HepG2 (cell line): Measurements from ENCODE around the gene MIF4GD. TPM values are rescaled to one million over a fixed set of nuclear protein-coding genes. Genes with fewer than 3 reads are reported as not detected.

ENCODE experiments used
- ARNTL ChIP-seq: sonication (generic); formaldehyde crosslinking; IDR thresholded peaks from 2 replicates; pipeline ENCODE4 v1.4.0; 2020; ENCODE audit warnings: mild to moderate bottlenecking, missing genetic modification reagents
- CCAR2 ChIP-seq: fragments of 200-400 bp; formaldehyde crosslinking; optimal IDR thresholded peaks from 2 replicates; pipeline ENCODE3; 2018; ENCODE audit warnings: low read depth, mild to moderate bottlenecking, low read length, moderate library complexity
- CSRNP1 ChIP-seq: sonication (generic); formaldehyde crosslinking; IDR thresholded peaks from 2 replicates; pipeline ENCODE4 v1.8.1; 2023; ENCODE audit warnings: mild to moderate bottlenecking, missing genetic modification reagents
- HMG20A ChIP-seq: IDR thresholded peaks from 2 replicates; pipeline ENCODE4 v1.6.1; 2016; ENCODE audit warnings: borderline replicate concordance
- HOXA5 ChIP-seq: sonication (generic); formaldehyde crosslinking; IDR thresholded peaks from 2 replicates; pipeline ENCODE4 v1.4.0; 2020; ENCODE audit warnings: missing genetic modification reagents
- HOXA7 ChIP-seq: sonication (generic); formaldehyde crosslinking; IDR thresholded peaks from 2 replicates; pipeline ENCODE4 v1.8.1; 2022; ENCODE audit warnings: mild to moderate bottlenecking, missing genetic modification reagents, moderate library complexity
- KDM3A ChIP-seq: IDR thresholded peaks from 2 replicates; pipeline ENCODE4 v1.6.1; 2018; ENCODE audit warnings: low read depth, missing compliant biosample characterization
- MATR3 ChIP-seq: sonication (generic); formaldehyde crosslinking; IDR thresholded peaks from 2 replicates; pipeline ENCODE4 v1.4.0; 2020; ENCODE audit warnings: missing genetic modification reagents
- MIXL1 ChIP-seq: IDR thresholded peaks from 2 replicates; pipeline ENCODE4 v1.6.1; 2016
- MTF1 ChIP-seq: sonication (generic); formaldehyde crosslinking; IDR thresholded peaks from 2 replicates; pipeline ENCODE4 v1.5.0; 2020; ENCODE audit warnings: missing genetic modification reagents
- PAF1 ChIP-seq: IDR thresholded peaks from 2 replicates; pipeline ENCODE4 v1.6.1; 2016; ENCODE audit warnings: missing genetic modification reagents, missing compliant biosample characterization
- RAD21 ChIP-seq: fragments of 450-650 bp; formaldehyde crosslinking; IDR thresholded peaks from 2 replicates; pipeline ENCODE4 v1.5.0; 2020; ENCODE audit warnings: mild to moderate bottlenecking
- SCMH1 ChIP-seq: sonication (generic); formaldehyde crosslinking; IDR thresholded peaks from 2 replicates; pipeline ENCODE4 v1.9.0; 2021; ENCODE audit warnings: missing genetic modification reagents, mild to moderate bottlenecking, borderline replicate concordance
- SKI ChIP-seq: fragments of 450-650 bp; IDR thresholded peaks from one replicate; pipeline ENCODE4 v1.6.1; 2018; ENCODE audit warnings: mild to moderate bottlenecking; ENCODE audit not compliant: partially characterized antibody
- ZBTB26 ChIP-seq: IDR thresholded peaks from 2 replicates; pipeline ENCODE4 v1.6.1; 2016; ENCODE audit warnings: missing compliant biosample characterization, missing genetic modification reagents, borderline replicate concordance
- ZBTB7A ChIP-seq: sonication (generic); formaldehyde crosslinking; IDR thresholded peaks from 2 replicates; pipeline ENCODE4 v1.8.0; 2022; ENCODE audit warnings: mild to moderate bottlenecking, missing genetic modification reagents
- ZFP62 ChIP-seq: sonication (generic); formaldehyde crosslinking; IDR thresholded peaks from 2 replicates; pipeline ENCODE4 v1.4.0; 2020; ENCODE audit warnings: missing genetic modification reagents
- ZKSCAN8 ChIP-seq: IDR thresholded peaks from 2 replicates; pipeline ENCODE4 v1.6.1; 2016; ENCODE audit warnings: borderline replicate concordance, missing genetic modification reagents, missing compliant biosample characterization
- ZMYM3 ChIP-seq: sonication (generic); formaldehyde crosslinking; IDR thresholded peaks from 2 replicates; pipeline ENCODE4 v1.5.1; 2020; ENCODE audit warnings: mild to moderate bottlenecking, missing genetic modification reagents
- ZNF160 ChIP-seq: sonication (generic); formaldehyde crosslinking; IDR thresholded peaks from 2 replicates; pipeline ENCODE4 v1.8.0; 2022; ENCODE audit warnings: mild to moderate bottlenecking, inconsistent platforms, missing genetic modification reagents
- ZNF24 ChIP-seq: fragments of 450-650 bp; IDR thresholded peaks from 2 replicates; pipeline ENCODE4 v1.6.1; 2017; ENCODE audit warnings: antibody characterized with exemption, mild to moderate bottlenecking
- ZNF34 ChIP-seq: sonication (generic); formaldehyde crosslinking; IDR thresholded peaks from 2 replicates; pipeline ENCODE4 v1.4.0; 2020; ENCODE audit warnings: mild to moderate bottlenecking, missing genetic modification reagents, borderline replicate concordance
- ZNF510 ChIP-seq: sonication (generic); formaldehyde crosslinking; IDR thresholded peaks from 2 replicates; pipeline ENCODE4 v1.4.0; 2020; ENCODE audit warnings: low read depth, mild to moderate bottlenecking, missing genetic modification reagents
- ZNF615 ChIP-seq: sonication (generic); formaldehyde crosslinking; IDR thresholded peaks from 2 replicates; pipeline ENCODE4 v1.5.0; 2020; ENCODE audit warnings: mild to moderate bottlenecking, missing genetic modification reagents, borderline replicate concordance
- ZNF703 ChIP-seq: sonication (generic); formaldehyde crosslinking; IDR thresholded peaks from 2 replicates; pipeline ENCODE4 v1.5.1; 2020; ENCODE audit warnings: missing genetic modification reagents, mild to moderate bottlenecking, moderate library complexity, borderline replicate concordance
- ZNF704 ChIP-seq: sonication (generic); formaldehyde crosslinking; IDR thresholded peaks from 2 replicates; pipeline ENCODE4 v1.8.1; 2023; ENCODE audit warnings: mild to moderate bottlenecking, inconsistent platforms, moderate library complexity, missing genetic modification reagents, borderline replicate concordance
- ZNF749 ChIP-seq: sonication (generic); formaldehyde crosslinking; IDR thresholded peaks from 2 replicates; pipeline ENCODE4 v1.8.0; 2022; ENCODE audit warnings: mild to moderate bottlenecking, missing genetic modification reagents, moderate library complexity, borderline replicate concordance
- ZNF879 ChIP-seq: sonication (generic); formaldehyde crosslinking; IDR thresholded peaks from 2 replicates; pipeline ENCODE4 v1.8.1; 2023; ENCODE audit warnings: missing genetic modification reagents
- polyA plus RNA-seq, 8 experiments: library from polyadenylated mRNA; depleted of rRNA in 3 of 8; stranded (reverse) in 7 of 8; unstranded in 1 of 8; fragments of >200 nt; fragmentation: Illumina TruSeq in 4 of 8; extraction: Trizol in 4 of 8; gene quantifications; 2 replicates each; pipeline versions ENCODE4 v1.2.1 to v1.2.3, GENCODE V29; 2011 to 2016; ENCODE audit warnings: low read depth in 4 of 8, missing spikeins in 1 of 8, mixed read lengths in 1 of 8; ENCODE audit not compliant: insufficient read depth in 1 of 8
- total RNA-seq, 5 experiments: library from RNA; depleted of rRNA; stranded (reverse); fragments of >200 nt; fragmentation: Illumina TruSeq; extraction: Trizol; gene quantifications; 2 replicates each; pipeline ENCODE4 v1.2.3, GENCODE V29; 2016; ENCODE audit warnings: low read depth in 1 of 5

Gene MIF4GD
- total and polyA plus RNA-seq, 2 of the 13 experiments (the other 11 are each of a cell fraction or from before 2014, with no cell fraction given) = 14.0 to 28.0 TPM

DNA sequence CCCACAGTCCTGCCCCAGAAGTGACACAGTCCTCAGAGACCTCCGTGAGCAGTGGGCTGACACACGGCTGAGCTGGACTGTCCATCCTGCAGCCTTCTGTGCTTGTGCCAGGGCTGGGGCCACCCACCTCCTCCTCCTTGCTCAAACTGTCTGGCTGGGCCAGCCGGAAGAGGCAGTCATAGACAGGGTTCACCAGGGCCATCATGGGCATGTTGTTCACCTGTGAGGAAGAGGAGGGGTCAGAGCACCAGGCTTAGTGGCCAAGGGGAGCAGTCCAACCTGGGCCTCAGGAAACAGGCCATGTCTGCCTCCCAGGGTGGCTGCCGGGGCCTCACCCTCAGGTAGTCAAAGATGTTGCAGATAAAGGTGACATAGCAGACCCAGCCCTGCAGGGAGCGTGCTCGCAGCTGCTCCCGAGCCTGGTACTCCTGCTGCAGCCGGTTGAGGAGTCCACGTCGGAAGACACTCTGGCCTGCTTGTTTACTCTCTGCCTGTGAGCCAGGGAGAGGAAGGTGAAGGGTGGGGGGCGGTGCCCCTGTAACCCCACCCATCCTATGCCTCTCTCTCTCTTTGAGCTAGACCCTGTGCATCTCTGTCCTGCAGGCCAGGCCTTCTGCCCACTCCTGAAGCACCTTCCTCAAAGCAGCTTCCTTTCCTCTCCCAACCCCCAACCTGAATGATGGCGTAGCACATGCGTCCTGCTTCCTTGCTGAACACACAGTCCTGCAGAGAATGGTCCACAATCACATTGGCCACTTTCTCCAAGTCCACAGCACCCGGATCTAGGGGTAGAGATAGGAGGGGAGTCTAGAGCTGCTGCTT lies 3.4 kb downstream of the MIF4GD start (continued):
- peak; percentile 46; the same call in 1 of the 2 replicates for TF ChIP-seq ZNF160 (CRISPR knock-in tag)
- peak; percentile 63; the same call in 1 of the 2 replicates for TF ChIP-seq ARNTL (CRISPR knock-in tag)
- TF ChIP-seq HOXA5 (CRISPR knock-in tag) = no peak
- TF ChIP-seq ZNF703 (CRISPR knock-in tag) = no peak
- TF ChIP-seq HOXA7 (CRISPR knock-in tag) = no peak
- TF ChIP-seq RAD21 (CRISPR knock-in tag) = peak; percentile 85
- no peak for TF ChIP-seq HMG20A (CRISPR knock-in tag)
- TF ChIP-seq ZBTB7A (CRISPR knock-in tag) = peak; percentile 52; the same call in 1 of the 2 replicates
- 0 out of 2 replicates have a peak, but pooled peaks have one; percentile 12 for TF ChIP-seq ZNF34
- TF ChIP-seq PAF1 (CRISPR knock-in tag) = 0 out of 2 replicates have a peak, but pooled peaks have one; percentile 63
- TF ChIP-seq ZNF704 (CRISPR knock-in tag) = no peak
- TF ChIP-seq ZNF879 = no peak
- TF ChIP-seq MATR3 (CRISPR knock-in tag) = no peak
- TF ChIP-seq ZKSCAN8 = peak; percentile 65; the same call in 1 of the 2 replicates
- TF ChIP-seq ZFP62 = no peak
- TF ChIP-seq MTF1 (CRISPR knock-in tag) = no peak
- TF ChIP-seq CCAR2 = no peak
- TF ChIP-seq CSRNP1 (CRISPR knock-in tag) = 0 out of 2 replicates have a peak, but pooled peaks have one; percentile 65
- TF ChIP-seq ZNF749 (CRISPR knock-in tag) = peak; percentile 52; the same call in 1 of the 2 replicates
- no peak for TF ChIP-seq ZNF510 (CRISPR knock-in tag)
- peak; percentile 93; the same call in 1 of the 2 replicates for TF ChIP-seq KDM3A
- peak; percentile 53 for TF ChIP-seq SKI
- no peak; the same call in 1 of the 2 replicates for TF ChIP-seq ZBTB26 (CRISPR knock-in tag)
- TF ChIP-seq ZNF24 = no peak
- TF ChIP-seq ZMYM3 (CRISPR knock-in tag) = peak; percentile 87
- no peak for TF ChIP-seq ZNF615 (CRISPR knock-in tag)
- no peak for TF ChIP-seq SCMH1 (CRISPR knock-in tag)
- 0 out of 2 replicates have a peak, but pooled peaks have one; percentile 16 for TF ChIP-seq MIXL1
